PFSK-1 (cell line): ENCODE measurements around the gene ANXA8.

ENCODE experiments used
- FOXP2 ChIP-seq: optimal IDR thresholded peaks from 2 replicates; pipeline ENCODE3; 2011; ENCODE audit warnings: borderline replicate concordance, control low read depth, inconsistent platforms; ENCODE audit not compliant: insufficient read depth; ENCODE audit errors: extremely low read length, extremely low read depth
- POLR2AphosphoS5 ChIP-seq: IDR thresholded peaks from 2 replicates; pipeline ENCODE4 v1.6.1; 2012; ENCODE audit warnings: low read depth, mild to moderate bottlenecking, control low read depth, low read length, moderate library complexity
- SIN3A ChIP-seq: IDR thresholded peaks from 2 replicates; pipeline ENCODE4 v1.6.1; 2012; ENCODE audit warnings: mild to moderate bottlenecking, low read length, moderate library complexity, borderline replicate concordance; ENCODE audit not compliant: insufficient read depth
- TAF1 ChIP-seq: IDR thresholded peaks from 2 replicates; pipeline ENCODE4 v1.6.1; 2012; ENCODE audit warnings: low read length, control low read depth, borderline replicate concordance; ENCODE audit not compliant: insufficient read depth
- TF ChIP-seq, protein P1 (sequence below), 2 experiments: IDR thresholded peaks; 2 replicates each; pipeline versions ENCODE4 v1.6.1 to v1.8.0; 2011 to 2012; ENCODE audit warnings: low read depth in 2 of 2, low read length in 2 of 2, control low read depth in 1 of 2, inconsistent platforms in 1 of 2, mild to moderate bottlenecking in 1 of 2, moderate library complexity in 1 of 2; ENCODE audit not compliant: insufficient read depth in 1 of 2

The ANXA8 gene

DNA sequence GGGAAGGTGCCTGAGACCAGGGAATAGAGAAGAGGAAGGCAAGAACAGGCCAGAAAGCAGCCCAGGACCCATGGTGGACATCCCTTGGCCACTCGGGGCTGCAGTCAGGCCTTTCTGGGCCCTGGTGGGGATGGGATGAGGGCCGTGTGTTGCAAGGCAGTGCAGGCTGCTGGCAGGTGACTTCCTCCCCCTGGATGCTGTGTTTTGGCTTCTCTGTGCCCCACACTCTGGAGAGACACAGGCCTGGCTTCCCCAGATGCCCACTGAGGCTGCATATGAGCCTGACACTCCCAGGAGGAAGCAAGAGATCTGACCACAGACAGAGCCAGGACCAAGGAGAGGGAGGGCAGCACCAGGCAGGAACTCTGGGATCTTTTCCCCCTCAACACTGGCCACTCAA, 39.9 kb downstream of the ANXA8 start:
- TF ChIP-seq FOXP2, result no peak
- TF ChIP-seq TAF1, result no peak
- no peak for TF ChIP-seq POLR2AphosphoS5
- TF ChIP-seq, protein P1, sequence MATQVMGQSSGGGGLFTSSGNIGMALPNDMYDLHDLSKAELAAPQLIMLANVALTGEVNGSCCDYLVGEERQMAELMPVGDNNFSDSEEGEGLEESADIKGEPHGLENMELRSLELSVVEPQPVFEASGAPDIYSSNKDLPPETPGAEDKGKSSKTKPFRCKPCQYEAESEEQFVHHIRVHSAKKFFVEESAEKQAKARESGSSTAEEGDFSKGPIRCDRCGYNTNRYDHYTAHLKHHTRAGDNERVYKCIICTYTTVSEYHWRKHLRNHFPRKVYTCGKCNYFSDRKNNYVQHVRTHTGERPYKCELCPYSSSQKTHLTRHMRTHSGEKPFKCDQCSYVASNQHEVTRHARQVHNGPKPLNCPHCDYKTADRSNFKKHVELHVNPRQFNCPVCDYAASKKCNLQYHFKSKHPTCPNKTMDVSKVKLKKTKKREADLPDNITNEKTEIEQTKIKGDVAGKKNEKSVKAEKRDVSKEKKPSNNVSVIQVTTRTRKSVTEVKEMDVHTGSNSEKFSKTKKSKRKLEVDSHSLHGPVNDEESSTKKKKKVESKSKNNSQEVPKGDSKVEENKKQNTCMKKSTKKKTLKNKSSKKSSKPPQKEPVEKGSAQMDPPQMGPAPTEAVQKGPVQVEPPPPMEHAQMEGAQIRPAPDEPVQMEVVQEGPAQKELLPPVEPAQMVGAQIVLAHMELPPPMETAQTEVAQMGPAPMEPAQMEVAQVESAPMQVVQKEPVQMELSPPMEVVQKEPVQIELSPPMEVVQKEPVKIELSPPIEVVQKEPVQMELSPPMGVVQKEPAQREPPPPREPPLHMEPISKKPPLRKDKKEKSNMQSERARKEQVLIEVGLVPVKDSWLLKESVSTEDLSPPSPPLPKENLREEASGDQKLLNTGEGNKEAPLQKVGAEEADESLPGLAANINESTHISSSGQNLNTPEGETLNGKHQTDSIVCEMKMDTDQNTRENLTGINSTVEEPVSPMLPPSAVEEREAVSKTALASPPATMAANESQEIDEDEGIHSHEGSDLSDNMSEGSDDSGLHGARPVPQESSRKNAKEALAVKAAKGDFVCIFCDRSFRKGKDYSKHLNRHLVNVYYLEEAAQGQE (IDR thresholded peaks at IDR 0.05; ENCODE audit: insufficient read depth in 1 of 2, low read depth in 2 of 2, low read length in 2 of 2), result no peak
- TF ChIP-seq SIN3A, result no peak

DNA sequence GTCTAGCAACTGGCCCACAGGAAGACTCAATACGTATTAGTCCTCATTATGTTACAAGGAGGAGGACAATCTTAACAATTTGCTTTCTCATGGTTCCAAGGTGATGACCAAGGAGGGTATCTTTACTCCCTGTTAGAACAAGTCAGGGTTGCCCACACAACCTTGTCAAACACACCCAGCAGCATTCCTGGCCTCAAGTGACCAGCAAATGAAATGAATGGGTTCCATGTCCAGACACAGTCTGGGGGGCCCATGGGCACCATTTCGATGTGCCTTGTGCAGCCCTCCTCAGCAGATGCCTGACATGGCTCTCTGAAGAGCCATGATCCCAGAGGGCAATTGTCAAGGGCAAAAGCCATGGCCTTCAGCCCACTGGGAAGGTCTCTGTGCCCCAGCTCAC, 40.8 kb downstream of the ANXA8 start:
- TF ChIP-seq POLR2AphosphoS5, result no peak
- no peak for TF ChIP-seq FOXP2
- no peak for TF ChIP-seq TAF1
- TF ChIP-seq, protein P1 (IDR thresholded peaks at IDR 0.05; ENCODE audit: insufficient read depth in 1 of 2, low read depth in 2 of 2, low read length in 2 of 2), result no peak
- TF ChIP-seq SIN3A, result no peak

DNA sequence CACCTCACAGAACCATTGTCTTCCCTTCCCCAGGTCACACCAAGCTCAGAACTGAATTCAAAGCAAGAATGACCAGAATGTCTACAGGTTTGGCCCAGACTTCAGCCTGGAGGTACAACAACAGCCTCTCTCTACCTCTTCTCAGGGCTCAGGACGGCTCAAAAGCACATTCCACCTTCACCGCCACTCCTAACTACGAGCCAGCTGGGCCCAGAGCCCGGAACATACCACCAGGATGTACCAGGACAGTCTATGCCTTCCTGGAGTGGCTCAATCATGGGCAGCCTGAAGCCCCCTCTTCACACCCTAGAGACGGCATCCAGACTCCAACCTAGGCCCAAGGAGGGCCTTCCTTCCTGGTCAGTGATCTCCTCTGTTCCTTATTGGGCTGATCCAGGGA, 41.6 kb downstream of the ANXA8 start:
- no peak for TF ChIP-seq SIN3A
- no peak for TF ChIP-seq POLR2AphosphoS5
- TF ChIP-seq, protein P1 (IDR thresholded peaks at IDR 0.05; ENCODE audit: insufficient read depth in 1 of 2, low read depth in 2 of 2, low read length in 2 of 2), result no peak
- no peak for TF ChIP-seq TAF1
- no peak for TF ChIP-seq FOXP2

DNA sequence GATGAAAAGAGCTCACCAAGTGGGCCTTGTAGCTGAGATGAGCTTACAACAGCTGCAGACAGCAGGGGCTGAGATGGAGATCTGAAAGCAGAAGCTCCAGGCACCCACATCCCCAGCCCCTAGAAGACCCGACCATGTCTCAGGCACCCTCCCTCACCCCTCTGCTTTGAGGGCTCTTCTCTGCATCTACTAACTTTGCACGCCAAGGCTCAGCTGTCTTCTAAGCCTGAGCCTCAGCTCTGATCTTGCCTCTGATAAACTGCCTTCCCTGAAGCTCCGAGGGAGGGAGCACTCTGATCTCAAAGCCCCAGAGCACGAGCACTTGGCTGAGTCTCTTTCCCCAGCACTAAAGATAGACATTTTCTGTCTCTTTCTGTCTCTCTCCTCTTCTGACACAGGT, 42.0 kb downstream of the ANXA8 start:
- TF ChIP-seq, protein P1 (IDR thresholded peaks at IDR 0.05; ENCODE audit: insufficient read depth in 1 of 2, low read depth in 2 of 2, low read length in 2 of 2), result no peak
- TF ChIP-seq SIN3A, result no peak
- TF ChIP-seq POLR2AphosphoS5, result no peak
- TF ChIP-seq FOXP2, result no peak
- TF ChIP-seq TAF1, result no peak

DNA sequence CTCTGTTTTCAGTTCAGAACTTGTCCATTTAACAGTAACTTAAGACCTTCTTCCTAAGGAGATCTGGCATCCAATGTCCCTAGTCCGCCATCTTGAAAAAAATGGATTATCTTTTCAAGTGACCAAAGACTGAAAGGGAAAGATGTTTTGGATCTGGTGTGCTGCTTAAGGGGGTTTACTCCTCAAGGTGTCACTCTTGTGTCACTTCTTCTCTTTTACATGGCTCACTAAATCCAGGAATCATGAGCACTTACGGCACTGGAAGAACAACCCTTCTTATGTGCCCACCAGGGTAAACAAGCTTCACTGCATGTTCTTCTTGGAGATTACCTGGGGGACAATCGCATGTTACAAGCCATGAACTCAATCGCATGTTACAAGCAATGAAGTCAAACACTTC, 43.7 kb downstream of the ANXA8 start:
- TF ChIP-seq SIN3A, result no peak
- no peak for TF ChIP-seq POLR2AphosphoS5
- no peak for TF ChIP-seq TAF1
- TF ChIP-seq FOXP2, result no peak
- TF ChIP-seq, protein P1 (IDR thresholded peaks at IDR 0.05; ENCODE audit: insufficient read depth in 1 of 2, low read depth in 2 of 2, low read length in 2 of 2), result no peak
